Right lobe of liver (tissue), 4 donors: ENCODE data around the gene NRDC.

Experiments
- CTCF ChIP-seq, 4 donors: fragments of 200-600 bp in 3 of 4; fragments of 450-650 bp in 1 of 4; IDR thresholded peaks; one replicate each; pipeline versions ENCODE4 v1.5.1 to v1.8.0; 2016 to 2022; ENCODE audit warnings: antibody characterized with exemption in 4 of 4, mild to moderate bottlenecking in 2 of 4
- POLR2A ChIP-seq: fragments of 450-650 bp; IDR thresholded peaks from one replicate; pipeline ENCODE4 v1.6.1; 2017; ENCODE audit warnings: antibody characterized with exemption, mild to moderate bottlenecking
- donor health status: DM: no; HTN: no; CAD: no.
- donor health status: DM: no; HTN: no; CAD: no.
- donor health status: DM: no; HTN: yes; CAD: no.

GRCh38 chr1:51791888-51792287 is 86.6 kb downstream of the NRDC start:
- TF ChIP-seq CTCF (IDR thresholded peaks at IDR 0.05) (no peak), POLR2A (no peak)
